HEK293 (cell line): ENCODE data around the gene ENO4.

Source experiments
- CTCF ChIA-PET: fragments of 350-600 bp; formaldehyde crosslinking; extraction: SDS; loops from one replicate; lab custom pipeline; 2021; ENCODE audit warnings: antibody characterized with exemption; lab: Yijun Ruan, JAX
- POLR2A ChIA-PET: fragments of 300-600 bp; formaldehyde crosslinking; extraction: SDS; loops from one replicate; lab custom pipeline; 2020; ENCODE audit warnings: antibody characterized with exemption, inconsistent platforms; lab: Yijun Ruan, JAX
- H3K27ac ChIP-seq: fragments of 200-500 bp; sonication (Bioruptor generic); 2 replicates; pipeline ENCODE4 v1.5.1; 2014; ENCODE audit warnings: low read depth, low read length, control low read depth, inconsistent platforms; ENCODE audit errors: extremely low read depth
- H3K36me3 ChIP-seq, 2 experiments: fragments of 200-500 bp in 1 of 2; sonication (Bioruptor generic) in 1 of 2; 1 replicate in 1 of 2; 2 replicates in 1 of 2; pipeline ENCODE4 v1.5.1; 2014 to 2017; ENCODE audit warnings: inconsistent platforms in 2 of 2, low read length in 2 of 2; ENCODE audit not compliant: control insufficient read depth in 2 of 2, insufficient read depth in 1 of 2
- H3K4me1 ChIP-seq: fragments of 200-500 bp; sonication (Bioruptor generic); 2 replicates; pipeline ENCODE4 v1.5.1; 2014; ENCODE audit warnings: mild to moderate bottlenecking, low read length, inconsistent platforms; ENCODE audit not compliant: control insufficient read depth, insufficient read depth
- H3K4me3 ChIP-seq: 2 replicates; pipeline ENCODE4 v1.5.1; 2011; ENCODE audit warnings: low read depth, mild to moderate bottlenecking, control low read depth, low read length, moderate library complexity
- H3K9me3 ChIP-seq: fragments of 200-500 bp; sonication (Bioruptor generic); 2 replicates; pipeline ENCODE4 v1.5.1; 2014; ENCODE audit warnings: low read depth, low read length, inconsistent platforms; ENCODE audit not compliant: control insufficient read depth, insufficient read depth
- HOXA7 ChIP-seq: sonication (generic); formaldehyde crosslinking; IDR thresholded peaks from 2 replicates; pipeline ENCODE4 v1.8.1; 2022; ENCODE audit warnings: missing genetic modification reagents, borderline replicate concordance
- INSM2 ChIP-seq: fragments of 450-650 bp; formaldehyde crosslinking; IDR thresholded peaks from 2 replicates; pipeline ENCODE4 v1.5.1; 2016; ENCODE audit warnings: missing biosample characterization, missing genetic modification characterization
- PRDM2 ChIP-seq: fragments of 450-650 bp; formaldehyde crosslinking; IDR thresholded peaks from 2 replicates; pipeline ENCODE4 v1.5.1; 2016; ENCODE audit warnings: missing biosample characterization, missing genetic modification characterization, borderline replicate concordance
- SETDB1 ChIP-seq: IDR thresholded peaks from one replicate; pipeline ENCODE4 v1.6.1; 2017; ENCODE audit warnings: mild to moderate bottlenecking, low read length, moderate library complexity, mixed read lengths; ENCODE audit not compliant: insufficient read length
- ZBTB8A ChIP-seq: fragments of 450-650 bp; formaldehyde crosslinking; IDR thresholded peaks from 2 replicates; pipeline ENCODE4 v1.5.1; 2016; ENCODE audit warnings: missing biosample characterization, missing genetic modification characterization
- ZFHX2 ChIP-seq: fragments of 450-650 bp; formaldehyde crosslinking; conservative IDR thresholded peaks from 2 replicates; pipeline ENCODE4 v1.5.1; 2016; ENCODE audit warnings: missing biosample characterization, missing genetic modification characterization
- ZIC2 ChIP-seq: fragments of 450-650 bp; formaldehyde crosslinking; IDR thresholded peaks from 2 replicates; pipeline ENCODE4 v1.5.1; 2016; ENCODE audit warnings: missing biosample characterization, missing genetic modification characterization
- ZNF292 ChIP-seq: fragments of 450-650 bp; formaldehyde crosslinking; IDR thresholded peaks from 2 replicates; pipeline ENCODE4 v1.5.1; 2016; ENCODE audit warnings: low read depth, missing biosample characterization, missing genetic modification characterization, borderline replicate concordance
- ZNF311 ChIP-seq: fragments of 450-650 bp; formaldehyde crosslinking; IDR thresholded peaks from 2 replicates; pipeline ENCODE4 v1.5.1; 2017; ENCODE audit warnings: missing biosample characterization, missing genetic modification characterization, borderline replicate concordance
- ZNF324 ChIP-seq: fragments of 450-650 bp; formaldehyde crosslinking; IDR thresholded peaks from 2 replicates; pipeline ENCODE4 v1.5.1; 2016; ENCODE audit warnings: missing biosample characterization, missing genetic modification characterization
- ZNF366 ChIP-seq: fragments of 450-650 bp; formaldehyde crosslinking; conservative IDR thresholded peaks from 2 replicates; pipeline ENCODE4 v1.5.1; 2016; ENCODE audit warnings: missing biosample characterization, missing genetic modification characterization
- ZNF473 ChIP-seq: fragments of 450-650 bp; formaldehyde crosslinking; IDR thresholded peaks from 2 replicates; pipeline ENCODE4 v1.5.1; 2017; ENCODE audit warnings: missing biosample characterization, missing genetic modification characterization
- ZNF596 ChIP-seq: fragments of 450-650 bp; IDR thresholded peaks from 2 replicates; pipeline ENCODE4 v1.5.0; 2018; ENCODE audit warnings: missing biosample characterization, mild to moderate bottlenecking, missing genetic modification characterization, moderate library complexity
- ZNF626 ChIP-seq: fragments of 450-650 bp; sonication (Bioruptor Pico); formaldehyde crosslinking; IDR thresholded peaks from 2 replicates; pipeline ENCODE4 v1.5.1; 2018; ENCODE audit warnings: missing biosample characterization, missing genetic modification characterization, inconsistent platforms

ENO4 gene

GRCh38 chr10:116831790-116832189 lies 17.5 kb upstream of the ENO4 start (continued):
- TF ChIP-seq INSM2 (tag by site-specific recombination): no peak

- ChIA-PET CTCF (no interaction called here), POLR2A (no interaction called here)
- H3K36me3 ChIP-seq: no peaks in the 10 kb centered on the region
- no peak overlapping the region for H3K4me3 ChIP-seq
- TF ChIP-seq ZNF324 (no peak), ZNF626 (tag by site-specific recombination) (no peak)
- no peaks in the 10 kb centered on the region for H3K4me1 ChIP-seq
- no peak overlapping the region for H3K27ac ChIP-seq
- no peaks in the 10 kb centered on the region for H3K9me3 ChIP-seq
These were observed 15.0 kb upstream of the ENO4 start for GRCh38 chr10:116833986-116834985.

GRCh38 chr10:116835658-116836057 lies 13.6 kb upstream of the ENO4 start:
- CTCF ChIA-PET: interaction anchor here (0.6 to 2.6 kb wide), 3 partner anchors 110 to 339 kb away, joined by 3 to 9 read pairs (median 3); no protein-coding TSS in a partner anchor
- POLR2A ChIA-PET: no interaction called here

More at GRCh38 chr10:116835658-116836057, 13.6 kb upstream of the ENO4 start:
- no peaks in the 10 kb centered on the region for H3K4me1 ChIP-seq
- no peak overlapping the region for H3K4me3 ChIP-seq
- TF ChIP-seq SETDB1 (no peak), ZNF366 (no peak), ZBTB8A (tag by site-specific recombination) (no peak), ZNF311 (tag by site-specific recombination) (no peak), ZNF596 (no peak), ZNF473 (no peak), ZFHX2 (tag by site-specific recombination) (no peak), PRDM2 (tag by site-specific recombination) (no peak), ZNF292 (tag by site-specific recombination) (no peak), HOXA7 (no peak), ZIC2 (no peak)
- H3K27ac ChIP-seq: no peak overlapping the region
- no peaks in the 10 kb centered on the region for H3K9me3 ChIP-seq
- H3K36me3 ChIP-seq: no peaks in the 10 kb centered on the region
